Measurements from ENCODE around the gene NAA38.

The NAA38 gene

GRCh38 chr17:7824021-7824924 is 33.1 kb downstream of the NAA38 start:
- DNase-seq (ENCODE audit: low read depth in 2 of 2), result no peak

DNA sequence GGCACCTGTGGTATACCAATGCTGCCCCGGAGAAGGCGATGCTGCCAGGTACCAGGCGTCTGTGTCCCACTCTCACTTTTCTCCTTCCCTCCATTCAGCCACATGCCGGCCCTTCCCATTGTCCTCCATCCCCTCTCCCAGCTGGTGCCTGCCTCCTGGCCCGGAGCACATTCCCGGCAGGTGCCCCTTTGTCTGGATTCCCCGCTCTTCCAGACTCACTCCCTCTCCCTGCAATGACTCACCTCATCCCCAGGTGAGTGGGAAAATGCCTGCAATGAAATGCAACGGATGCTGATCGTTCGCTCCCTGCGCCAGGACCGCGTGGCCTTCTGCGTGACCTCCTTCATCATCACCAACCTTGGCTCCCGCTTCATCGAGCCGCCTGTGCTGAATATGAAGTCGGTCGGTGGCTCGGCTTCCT is 33.8 kb downstream of the NAA38 start:
- no peak for DNase-seq (ENCODE audit: low read depth in 2 of 2)

DNA sequence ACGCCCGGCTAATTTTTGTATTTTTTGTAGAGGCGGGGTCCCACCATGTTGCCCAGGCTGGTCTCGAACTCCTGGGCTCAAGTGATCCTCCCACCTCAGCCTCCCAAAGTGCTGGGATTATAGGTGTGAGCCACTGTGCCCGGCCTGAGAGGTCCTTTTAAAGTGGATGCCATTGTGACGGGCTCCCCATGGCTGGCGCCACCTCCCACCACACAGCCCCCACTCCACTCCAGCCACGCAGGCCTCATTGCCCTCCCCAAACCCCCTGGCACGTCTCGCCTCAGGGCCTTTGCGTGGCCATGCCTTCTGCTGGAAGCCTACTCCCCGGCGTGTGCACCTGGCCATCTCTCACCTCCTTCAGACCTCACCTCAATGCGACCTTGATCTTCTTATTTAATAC is 35.2 kb downstream of the NAA38 start:
- DNase-seq (ENCODE audit: low read depth in 2 of 2), result no peak

GRCh38 chr17:7820231-7820630 is 37.1 kb downstream of the NAA38 start:
- no peak for DNase-seq (ENCODE audit: low read depth in 2 of 2)

DNA sequence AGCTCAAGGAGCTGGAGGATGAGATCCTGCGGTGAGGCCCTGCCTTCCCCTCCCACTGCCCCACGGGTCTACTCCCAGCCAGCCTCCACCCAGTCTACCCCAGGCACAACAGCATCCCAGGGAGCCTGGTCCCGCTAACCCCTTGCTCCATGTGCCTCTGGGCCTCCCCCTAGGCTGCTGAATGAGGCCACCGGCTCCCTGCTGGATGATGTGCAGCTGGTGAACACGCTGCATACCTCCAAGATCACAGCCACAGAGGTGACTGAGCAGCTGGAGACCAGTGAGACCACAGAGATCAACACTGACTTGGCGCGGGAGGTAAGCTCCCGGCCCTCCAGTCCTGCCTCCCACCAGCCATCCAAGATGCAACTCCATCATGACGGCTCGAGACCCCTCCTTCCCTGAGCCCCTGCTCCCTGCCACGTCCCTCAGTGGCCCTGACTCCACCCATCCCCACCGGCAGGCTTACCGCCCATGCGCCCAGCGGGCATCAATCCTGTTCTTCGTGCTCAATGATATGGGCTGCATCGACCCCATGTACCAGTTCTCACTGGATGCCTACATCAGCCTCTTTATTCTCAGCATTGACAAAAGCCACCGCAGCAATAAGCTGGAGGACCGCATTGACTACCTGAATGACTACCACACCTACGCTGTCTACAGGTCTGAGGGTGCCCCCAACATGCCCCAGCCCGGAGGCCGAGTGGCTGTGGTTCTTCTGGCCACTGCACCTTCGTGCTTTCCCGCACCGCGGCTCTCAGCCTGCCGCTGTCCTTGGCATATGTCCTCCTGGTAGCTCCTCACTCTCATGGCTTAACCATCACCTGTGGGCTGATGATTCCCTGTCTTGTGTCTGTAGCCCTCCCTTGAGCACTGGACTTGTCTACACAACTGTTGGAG is 38.4 kb downstream of the NAA38 start:
- DNase-seq (ENCODE audit: low read depth in 2 of 2), result no peak

DNA sequence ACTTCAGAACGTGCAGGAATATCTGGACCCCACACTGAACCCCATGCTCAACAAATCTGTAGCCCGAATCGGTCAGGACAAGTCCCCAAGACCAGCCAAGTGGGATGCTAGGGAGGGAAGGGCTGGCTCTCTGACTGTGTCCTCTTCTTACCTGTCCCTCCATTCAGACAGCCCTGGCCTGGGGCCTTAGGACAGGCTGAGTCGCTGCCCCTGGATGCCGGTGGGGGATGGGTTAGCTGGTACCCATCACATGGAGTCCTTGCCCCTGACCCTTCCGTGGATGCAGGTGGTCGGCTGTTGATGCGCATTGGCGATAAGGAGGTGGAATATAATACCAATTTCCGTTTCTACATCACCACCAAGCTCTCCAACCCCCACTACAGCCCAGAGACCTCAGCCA is 39.3 kb downstream of the NAA38 start:
- no peak for DNase-seq (ENCODE audit: low read depth in 2 of 2)

- no peak for DNase-seq (ENCODE audit: low read depth in 2 of 2)
Measured at GRCh38 chr17:7817643-7817964, 39.8 kb downstream of the NAA38 start.

GRCh38 chr17:7816926-7817642 is 40.3 kb downstream of the NAA38 start:
- no peak for DNase-seq (ENCODE audit: low read depth in 2 of 2)

DNA sequence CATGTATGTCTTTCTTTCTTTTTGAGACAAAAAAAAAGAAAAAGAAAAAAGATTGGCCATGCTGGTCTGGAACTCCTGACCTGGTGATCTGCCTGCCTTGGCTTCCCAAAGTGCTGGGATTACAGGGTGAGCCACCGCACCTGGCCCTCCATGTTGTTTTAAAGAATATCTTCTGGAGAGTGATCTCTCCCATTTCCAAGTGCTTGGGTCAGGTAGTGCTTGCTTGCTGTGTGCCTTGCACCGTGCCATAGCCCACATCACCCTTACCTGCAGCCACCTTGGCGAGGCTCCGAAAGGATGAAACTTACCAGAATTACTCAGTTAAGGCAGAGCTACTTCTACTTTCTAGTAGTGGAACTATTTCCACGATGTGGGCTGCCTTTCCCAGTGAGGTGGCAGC is 42.4 kb downstream of the NAA38 start:
- no peak for DNase-seq (ENCODE audit: low read depth in 2 of 2)

DNA sequence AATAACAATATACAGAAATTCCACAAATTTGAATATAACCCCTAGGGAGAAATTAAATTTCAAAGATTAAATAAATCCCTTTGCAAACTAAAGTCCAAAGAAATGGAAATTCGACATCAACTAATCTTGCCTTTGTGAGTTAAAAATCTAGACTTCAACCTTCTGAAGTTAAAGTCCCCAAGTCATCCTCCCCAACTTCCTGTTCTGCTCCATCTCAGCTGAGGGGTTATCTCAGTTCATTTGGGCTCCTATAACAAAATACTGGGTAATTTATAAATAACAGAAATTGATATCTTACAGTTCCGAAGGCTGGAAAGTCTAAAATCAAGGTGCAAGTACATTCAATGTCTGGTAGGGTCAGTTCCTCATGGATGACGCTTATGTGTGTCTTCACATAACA is 46.1 kb downstream of the NAA38 start:
- DNase-seq (ENCODE audit: low read depth in 2 of 2), result no peak

- DNase-seq (ENCODE audit: low read depth in 2 of 2), result peak in 1 of 2 experiments; percentile 3
Measured at GRCh38 chr17:7809791-7810343, 47.5 kb downstream of the NAA38 start.

DNA sequence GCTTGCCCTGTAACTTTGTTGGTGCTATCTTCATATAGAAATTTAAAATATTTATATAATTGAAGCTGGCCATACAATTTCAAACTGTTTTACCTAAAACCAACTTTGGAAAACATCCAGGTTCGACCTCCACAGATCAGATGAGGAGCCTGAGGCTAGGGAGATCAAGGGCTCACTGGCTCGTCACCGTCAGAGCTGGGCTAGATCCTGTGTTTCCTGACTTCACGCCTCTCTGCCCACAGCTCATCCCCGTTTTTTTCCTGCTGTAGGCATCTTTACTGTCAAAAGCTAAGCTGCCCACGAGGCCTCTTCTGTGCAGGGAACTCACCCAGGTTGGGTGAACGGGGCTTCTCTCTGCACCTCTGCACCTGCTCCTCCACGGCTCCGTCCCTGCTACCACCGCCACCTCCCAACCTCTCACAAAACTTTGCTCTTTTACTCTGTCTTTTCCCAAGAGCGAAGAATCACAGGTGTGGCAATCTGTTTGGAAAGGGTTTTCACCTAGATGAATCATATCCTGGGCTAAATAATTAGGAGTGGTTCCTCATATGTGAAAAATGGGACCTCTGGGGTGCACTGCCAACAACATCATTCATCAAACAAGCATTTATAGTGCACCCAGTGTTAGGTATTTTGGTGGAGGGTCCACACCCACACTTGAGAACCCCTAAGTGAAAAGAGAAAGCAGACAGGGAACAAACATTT is 48.1 kb downstream of the NAA38 start:
- DNase-seq (ENCODE audit: low read depth in 2 of 2), result no peak

- no peak for DNase-seq (ENCODE audit: low read depth in 2 of 2)
Measured at GRCh38 chr17:7807206-7807605, 50.2 kb downstream of the NAA38 start.

Data from fibroblast of skin of left quadriceps (primary cell).